ENCODE data around the gene GREB1L. TPM values are rescaled to one million over a fixed set of nuclear protein-coding genes. Genes with fewer than 3 reads are reported as not detected.

The GREB1L gene
- total and polyA plus RNA-seq, 2 donors (not counting 1 experiment from before 2014, with no cell fraction given) = not detected

GRCh38 chr18:21472741-21473140 lies 230.7 kb downstream of the GREB1L start:
- CTCF ChIA-PET = no interaction called here
- intact Hi-C loops (cut with micrococcal nuclease) = no loop called here
- peaks cover 3% of the 10 kb centered on the region for H3K9me3 Mint-ChIP-seq (ENCODE audit: insufficient read depth)

GRCh38 chr18:21474621-21475020 lies 232.6 kb downstream of the GREB1L start:
- Mint-ChIP-seq H3K4me3 (no peak overlapping the region), H3K4me1 (no peaks in the 10 kb centered on the region), H3K27ac (no peak overlapping the region), H3K9me3 (ENCODE audit: insufficient read depth) (peaks cover 3% of the 10 kb centered on the region), H3K27me3 (peaks cover 32% of the 10 kb centered on the region)
- no peak overlapping the region for H3K4me2 ChIP-seq (replicated peaks; ENCODE audit: low read depth, low read length, poor library complexity, severe bottlenecking)
- no peak for TF ChIP-seq EZH2 (IDR thresholded peaks at IDR 0.05; ENCODE audit: borderline replicate concordance, insufficient read depth, low read depth, low read length, poor library complexity, severe bottlenecking)
- TF ChIP-seq, protein P1, sequence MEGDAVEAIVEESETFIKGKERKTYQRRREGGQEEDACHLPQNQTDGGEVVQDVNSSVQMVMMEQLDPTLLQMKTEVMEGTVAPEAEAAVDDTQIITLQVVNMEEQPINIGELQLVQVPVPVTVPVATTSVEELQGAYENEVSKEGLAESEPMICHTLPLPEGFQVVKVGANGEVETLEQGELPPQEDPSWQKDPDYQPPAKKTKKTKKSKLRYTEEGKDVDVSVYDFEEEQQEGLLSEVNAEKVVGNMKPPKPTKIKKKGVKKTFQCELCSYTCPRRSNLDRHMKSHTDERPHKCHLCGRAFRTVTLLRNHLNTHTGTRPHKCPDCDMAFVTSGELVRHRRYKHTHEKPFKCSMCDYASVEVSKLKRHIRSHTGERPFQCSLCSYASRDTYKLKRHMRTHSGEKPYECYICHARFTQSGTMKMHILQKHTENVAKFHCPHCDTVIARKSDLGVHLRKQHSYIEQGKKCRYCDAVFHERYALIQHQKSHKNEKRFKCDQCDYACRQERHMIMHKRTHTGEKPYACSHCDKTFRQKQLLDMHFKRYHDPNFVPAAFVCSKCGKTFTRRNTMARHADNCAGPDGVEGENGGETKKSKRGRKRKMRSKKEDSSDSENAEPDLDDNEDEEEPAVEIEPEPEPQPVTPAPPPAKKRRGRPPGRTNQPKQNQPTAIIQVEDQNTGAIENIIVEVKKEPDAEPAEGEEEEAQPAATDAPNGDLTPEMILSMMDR (IDR thresholded peaks at IDR 0.05) = no peak
- peaks cover 0 to 5% (median 0%) of the 10 kb centered on the region in 4 experiments for H3K27me3 ChIP-seq (replicated peaks in 1 of 4; ENCODE audit: control extremely low read depth in 1 of 4, control insufficient read depth in 3 of 4, insufficient read depth in 4 of 4, low read length in 3 of 4)
- POLR2A ChIA-PET = no interaction called here
- H3K9me3 ChIP-seq (ENCODE audit: control extremely low read depth in 1 of 3, control insufficient read depth in 2 of 3, insufficient read depth in 1 of 3, low read length in 2 of 3) = no peaks in the 10 kb centered on the region
- no peak for ATAC-seq (ENCODE audit: low read depth)
- CTCF ChIA-PET = no interaction called here
- no peak for DNase-seq
- H3K27ac ChIP-seq (ENCODE audit: low read length in 2 of 2) = no peak overlapping the region
- no peak overlapping the region for H3K4me3 ChIP-seq (ENCODE audit: control extremely low read depth in 1 of 5, extremely low read depth in 1 of 5, insufficient read depth in 1 of 5, low read depth in 2 of 5, low read length in 4 of 5)
- H3K9ac ChIP-seq (ENCODE audit: low read length) = no peak overlapping the region
- intact Hi-C loops (cut with micrococcal nuclease) = no loop called here
- no peaks in the 10 kb centered on the region for H3K79me2 ChIP-seq (ENCODE audit: control insufficient read depth, insufficient read depth, low read length)
- no peak overlapping the region for H2AFZ ChIP-seq (ENCODE audit: insufficient read depth, low read depth, low read length, poor library complexity, severe bottlenecking)
- no peaks in the 10 kb centered on the region for H3K36me3 ChIP-seq (replicated peaks in 1 of 2; ENCODE audit: control extremely low read depth in 1 of 2, control insufficient read depth in 1 of 2, extremely low read depth in 1 of 2, insufficient read depth in 2 of 2, low read length in 1 of 2)
- 100% methylated on average over 1 of the region's 2 CpGs for WGBS (ENCODE audit: insufficient coverage)
- no peaks in the 10 kb centered on the region for H3K4me1 ChIP-seq (ENCODE audit: control insufficient read depth in 2 of 2, insufficient read depth in 2 of 2, low read length in 2 of 2)
- H4K20me1 ChIP-seq (ENCODE audit: control insufficient read depth, insufficient read depth, low read length, poor library complexity, severe bottlenecking) = no peaks in the 10 kb centered on the region

More at GRCh38 chr18:21472741-21473140, 230.7 kb downstream of the GREB1L start:
- 100% methylated on average over 1 of the region's 2 CpGs for WGBS (ENCODE audit: insufficient coverage)
- Histone ChIP-seq H3K9ac (ENCODE audit: low read length) (no peak overlapping the region), H3K4me1 (ENCODE audit: control insufficient read depth in 2 of 2, insufficient read depth in 2 of 2, low read length in 2 of 2) (no peaks in the 10 kb centered on the region), H3K79me2 (ENCODE audit: control insufficient read depth, insufficient read depth, low read length) (no peaks in the 10 kb centered on the region), H4K20me1 (ENCODE audit: control insufficient read depth, insufficient read depth, low read length, poor library complexity, severe bottlenecking) (no peaks in the 10 kb centered on the region), H3K4me3 (ENCODE audit: control extremely low read depth in 1 of 5, extremely low read depth in 1 of 5, insufficient read depth in 1 of 5, low read depth in 2 of 5, low read length in 4 of 5) (no peak overlapping the region), H3K9me3 (ENCODE audit: control extremely low read depth in 1 of 3, control insufficient read depth in 2 of 3, insufficient read depth in 1 of 3, low read length in 2 of 3) (no peaks in the 10 kb centered on the region), H3K4me2 (replicated peaks; ENCODE audit: low read depth, low read length, poor library complexity, severe bottlenecking) (no peak overlapping the region), H3K27ac (ENCODE audit: low read length in 2 of 2) (no peak overlapping the region), H2AFZ (ENCODE audit: insufficient read depth, low read depth, low read length, poor library complexity, severe bottlenecking) (no peak overlapping the region), H3K36me3 (replicated peaks in 1 of 2; ENCODE audit: control extremely low read depth in 1 of 2, control insufficient read depth in 1 of 2, extremely low read depth in 1 of 2, insufficient read depth in 2 of 2, low read length in 1 of 2) (no peaks in the 10 kb centered on the region), H3K27me3 (replicated peaks in 1 of 4; ENCODE audit: control extremely low read depth in 1 of 4, control insufficient read depth in 3 of 4, insufficient read depth in 4 of 4, low read length in 3 of 4) (peaks cover 0 to 3% (median 0%) of the 10 kb centered on the region in 4 experiments)
- H3K4me1 Mint-ChIP-seq = no peaks in the 10 kb centered on the region
- POLR2A ChIA-PET = interaction anchor here (0.6 kb wide), 1 partner anchor 34 kb away, joined by 5 read pairs; no protein-coding TSS in a partner anchor
- no peak for DNase-seq
- H3K4me3 Mint-ChIP-seq = no peak overlapping the region
- H3K27me3 Mint-ChIP-seq = peaks cover 36% of the 10 kb centered on the region
- no peak overlapping the region for H3K27ac Mint-ChIP-seq
- TF ChIP-seq, protein P1 (IDR thresholded peaks at IDR 0.05) = no peak
- no peak for TF ChIP-seq EZH2 (IDR thresholded peaks at IDR 0.05; ENCODE audit: borderline replicate concordance, insufficient read depth, low read depth, low read length, poor library complexity, severe bottlenecking)
- ATAC-seq (ENCODE audit: low read depth) = no peak

Measured in B cell (primary cell).